Suprapubic skin (tissue), 4 donors: ENCODE results near the gene HPCAL1.

ENCODE experiments used
- EP300 ChIP-seq: sonication (generic); formaldehyde crosslinking; IDR thresholded peaks from one replicate; pipeline ENCODE4 v1.6.1; 2017; ENCODE audit warnings: antibody characterized with exemption
- POLR2A ChIP-seq, 2 donors: fragments of 450-650 bp; IDR thresholded peaks; one replicate each; pipeline ENCODE4 v1.6.1; 2017; ENCODE audit warnings: antibody characterized with exemption in 2 of 2, mild to moderate bottlenecking in 2 of 2, moderate library complexity in 2 of 2
- POLR2AphosphoS5 ChIP-seq, 3 donors: sonication (generic); formaldehyde crosslinking; IDR thresholded peaks; one replicate each; pipeline ENCODE4 v1.6.1; 2017; ENCODE audit warnings: antibody characterized with exemption in 3 of 3
- TF ChIP-seq, protein P1 (sequence below), 2 donors: fragments of 200-600 bp in 1 of 2; fragments of 450-650 bp in 1 of 2; sonication (generic) in 1 of 2; IDR thresholded peaks; one replicate each; pipeline ENCODE4 v1.5.1; 2016 to 2019; ENCODE audit warnings: antibody characterized with exemption in 2 of 2, mild to moderate bottlenecking in 1 of 2, moderate library complexity in 1 of 2

DNA sequence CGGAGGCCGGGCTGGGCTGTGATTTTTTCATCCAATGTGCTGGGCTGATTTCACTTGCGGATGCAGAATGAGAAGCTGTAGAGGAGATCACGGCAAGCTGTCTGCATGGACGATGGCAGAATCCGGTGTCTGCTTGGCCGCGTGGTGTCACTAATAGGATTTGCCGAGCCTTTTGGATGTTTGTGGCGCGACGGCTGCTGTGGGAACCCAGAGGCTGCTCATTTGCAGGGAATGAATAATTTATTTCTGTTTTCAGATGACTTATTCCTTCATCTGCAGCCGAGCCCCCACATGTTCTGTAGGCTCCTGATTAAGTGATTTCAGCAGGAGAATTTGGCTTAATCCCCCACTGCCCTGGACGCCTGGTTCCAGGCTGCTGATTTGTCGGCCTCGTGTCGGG, 82.8 kb downstream of the HPCAL1 start:
- TF ChIP-seq, protein P1, sequence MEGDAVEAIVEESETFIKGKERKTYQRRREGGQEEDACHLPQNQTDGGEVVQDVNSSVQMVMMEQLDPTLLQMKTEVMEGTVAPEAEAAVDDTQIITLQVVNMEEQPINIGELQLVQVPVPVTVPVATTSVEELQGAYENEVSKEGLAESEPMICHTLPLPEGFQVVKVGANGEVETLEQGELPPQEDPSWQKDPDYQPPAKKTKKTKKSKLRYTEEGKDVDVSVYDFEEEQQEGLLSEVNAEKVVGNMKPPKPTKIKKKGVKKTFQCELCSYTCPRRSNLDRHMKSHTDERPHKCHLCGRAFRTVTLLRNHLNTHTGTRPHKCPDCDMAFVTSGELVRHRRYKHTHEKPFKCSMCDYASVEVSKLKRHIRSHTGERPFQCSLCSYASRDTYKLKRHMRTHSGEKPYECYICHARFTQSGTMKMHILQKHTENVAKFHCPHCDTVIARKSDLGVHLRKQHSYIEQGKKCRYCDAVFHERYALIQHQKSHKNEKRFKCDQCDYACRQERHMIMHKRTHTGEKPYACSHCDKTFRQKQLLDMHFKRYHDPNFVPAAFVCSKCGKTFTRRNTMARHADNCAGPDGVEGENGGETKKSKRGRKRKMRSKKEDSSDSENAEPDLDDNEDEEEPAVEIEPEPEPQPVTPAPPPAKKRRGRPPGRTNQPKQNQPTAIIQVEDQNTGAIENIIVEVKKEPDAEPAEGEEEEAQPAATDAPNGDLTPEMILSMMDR (IDR thresholded peaks at IDR 0.05): no peak
- TF ChIP-seq POLR2A (IDR thresholded peaks at IDR 0.05) (no peak), POLR2AphosphoS5 (IDR thresholded peaks at IDR 0.05) (no peak), EP300 (no peak)
